ENCODE measurements around the gene TMEM190.

GRCh38 chr19:55424518-55424917, 47.9 kb downstream of the TMEM190 start:
- TF ChIP-seq CTCF (IDR thresholded peaks at IDR 0.05; ENCODE audit: poor library complexity) (no peak), EZH2 (IDR thresholded peaks at IDR 0.05; ENCODE audit: borderline replicate concordance) (no peak)

All from hepatocyte (in vitro differentiated cells).